Measurements from ENCODE around the gene MEGF6. TPM values are rescaled to one million over a fixed set of nuclear protein-coding genes. Genes with fewer than 3 reads are reported as not detected.

MEGF6 gene
- total and polyA plus RNA-seq, 12 donors: 0.15 to 29.2 (median 8.2) TPM

- Histone ChIP-seq H3K27ac (no peak overlapping the region), H3K9me3 (replicated peaks in 1 of 3) (no peaks in the 10 kb centered on the region), H3K36me3 (replicated peaks in 1 of 2) (no peaks in the 10 kb centered on the region), H3K27me3 (no peaks in the 10 kb centered on the region), H3K4me1 (replicated peaks in 1 of 2) (no peaks in the 10 kb centered on the region), H3K4me3 (no peak overlapping the region)
- no peak for DNase-seq
- TF ChIP-seq CTCF (IDR thresholded peaks at IDR 0.05) (no peak), POLR2A (IDR thresholded peaks at IDR 0.05) (no peak)
- 82 to 86% (median 84%) methylated on average over 7 to 10 of the region's 10 CpGs for WGBS, 4 donors
- intact Hi-C loops (cut with DNase I): loop anchor here in 1 of 2 donors (2.0 kb wide), 1 partner anchor 53 kb away; no protein-coding TSS in a partner anchor
Observed at GRCh38 chr1:3563610-3564009, 47.7 kb downstream of the MEGF6 start.

GRCh38 chr1:3563125-3563524, 48.2 kb downstream of the MEGF6 start:
- no peak for DNase-seq
- H3K4me3 ChIP-seq: no peak overlapping the region
- H3K36me3 ChIP-seq (replicated peaks in 1 of 2): no peaks in the 10 kb centered on the region
- no peaks in the 10 kb centered on the region for H3K4me1 ChIP-seq (replicated peaks in 1 of 2)
- H3K27ac ChIP-seq: no peak overlapping the region
- TF ChIP-seq CTCF (IDR thresholded peaks at IDR 0.05) (no peak), POLR2A (IDR thresholded peaks at IDR 0.05) (no peak)
- WGBS, 4 donors: 75 to 93% (median 88%) methylated on average over 9 to 12 of the region's 12 CpGs
- no peaks in the 10 kb centered on the region for H3K27me3 ChIP-seq
- intact Hi-C loops (cut with DNase I): no loop called here
- H3K9me3 ChIP-seq (replicated peaks in 1 of 3): no peaks in the 10 kb centered on the region

GRCh38 chr1:3562712-3563111, 48.6 kb downstream of the MEGF6 start:
- Histone ChIP-seq H3K27ac (no peak overlapping the region), H3K36me3 (replicated peaks in 1 of 2) (no peaks in the 10 kb centered on the region), H3K9me3 (replicated peaks in 1 of 3) (no peaks in the 10 kb centered on the region), H3K4me1 (replicated peaks in 1 of 2) (no peaks in the 10 kb centered on the region), H3K4me3 (no peak overlapping the region), H3K27me3 (no peaks in the 10 kb centered on the region)
- no peak for DNase-seq
- intact Hi-C loops (cut with DNase I): no loop called here
- WGBS, 4 donors: 69 to 95% (median 83%) methylated on average over 2 to 8 of the region's 8 CpGs
- TF ChIP-seq POLR2A (IDR thresholded peaks at IDR 0.05): no peak
- no peak for TF ChIP-seq CTCF (IDR thresholded peaks at IDR 0.05)

GRCh38 chr1:3561702-3562101, 49.6 kb downstream of the MEGF6 start:
- WGBS, 4 donors: 66 to 70% (median 68%) methylated on average over 11 to 13 of the region's 13 CpGs
- no peaks in the 10 kb centered on the region for H3K4me1 ChIP-seq (replicated peaks in 1 of 2)
- H3K27me3 ChIP-seq: no peaks in the 10 kb centered on the region
- H3K9me3 ChIP-seq (replicated peaks in 1 of 3): no peaks in the 10 kb centered on the region
- intact Hi-C loops (cut with DNase I): no loop called here
- no peak overlapping the region for H3K4me3 ChIP-seq
- DNase-seq: no peak
- no peaks in the 10 kb centered on the region for H3K36me3 ChIP-seq (replicated peaks in 1 of 2)
- TF ChIP-seq POLR2A (IDR thresholded peaks at IDR 0.05) (no peak), CTCF (IDR thresholded peaks at IDR 0.05) (no peak)
- peak overlapping the region in 1 of 5 donors; percentile 52 for H3K27ac ChIP-seq

Measured in adrenal gland (tissue), 12 donors.